ENCODE results near the gene MROH8. TPM values are rescaled to one million over a fixed set of nuclear protein-coding genes. Genes with fewer than 3 reads are reported as not detected.

The MROH8 gene
- polyA plus RNA-seq, 1 of the 3 experiments (the other 2 are of a cell fraction): 3.5 TPM

- ChIA-PET CTCF (interaction anchor here (0.8 to 2.4 kb wide), 8 partner anchors 9 to 69 kb away, joined by 3 to 7 read pairs (median 4); partner anchors contain the start of gene MANBAL), POLR2A (interaction anchor here (1.0 kb wide), 1 partner anchor 9 kb away, joined by 3 read pairs; no protein-coding TSS in a partner anchor)
- DNase-seq: peak; percentile 16
- no peak overlapping the region for H2AFZ ChIP-seq (ENCODE audit: low read depth)
- peaks cover 19% of the 10 kb centered on the region; the same call in 1 of the 2 replicates for H3K79me2 ChIP-seq (ENCODE audit: insufficient read depth)
- H3F3A ChIP-seq (replicated peaks; ENCODE audit: insufficient read depth): no peaks in the 10 kb centered on the region
- H3K4me2 ChIP-seq: no peak overlapping the region
- H3K9me2 ChIP-seq: no peaks in the 10 kb centered on the region
- H3K36me3 ChIP-seq (replicated peaks in 1 of 2; ENCODE audit: control insufficient read depth in 1 of 2, insufficient read depth in 2 of 2, low read length in 1 of 2): peaks cover 51 to 55% of the 10 kb centered on the region in 2 experiments
- no peaks in the 10 kb centered on the region for H4K20me1 ChIP-seq (ENCODE audit: insufficient read depth)
- H3K4me3 ChIP-seq (ENCODE audit: low read depth in 2 of 2, low read length in 1 of 2): no peak overlapping the region
- peaks cover 0 to 33% of the 10 kb centered on the region in 2 experiments; a peak in 2 of 4 replicates for H3K4me1 ChIP-seq (ENCODE audit: control insufficient read depth in 1 of 2, insufficient read depth in 2 of 2, low read depth in 1 of 2, low read length in 1 of 2)
- peak overlapping the region in 1 of 2 experiments; percentile 90; a peak in 2 of 4 replicates for H3K27ac ChIP-seq (ENCODE audit: low read depth in 2 of 2, low read length in 1 of 2)
- 89% methylated on average over 3 of the region's 3 CpGs for WGBS (ENCODE audit: low lambda C conversion rate)
- no peaks in the 10 kb centered on the region for H3K27me3 ChIP-seq (ENCODE audit: insufficient read depth)
- no peak overlapping the region for H3K9ac ChIP-seq
- no peaks in the 10 kb centered on the region for H3K9me3 ChIP-seq
- TF ChIP-seq EZH2phosphoT487 (IDR thresholded peaks at IDR 0.05; ENCODE audit: borderline replicate concordance, low read depth): no peak
- TF ChIP-seq MAX (IDR thresholded peaks at IDR 0.05; ENCODE audit: low read depth): no peak
- TF ChIP-seq, protein P1, sequence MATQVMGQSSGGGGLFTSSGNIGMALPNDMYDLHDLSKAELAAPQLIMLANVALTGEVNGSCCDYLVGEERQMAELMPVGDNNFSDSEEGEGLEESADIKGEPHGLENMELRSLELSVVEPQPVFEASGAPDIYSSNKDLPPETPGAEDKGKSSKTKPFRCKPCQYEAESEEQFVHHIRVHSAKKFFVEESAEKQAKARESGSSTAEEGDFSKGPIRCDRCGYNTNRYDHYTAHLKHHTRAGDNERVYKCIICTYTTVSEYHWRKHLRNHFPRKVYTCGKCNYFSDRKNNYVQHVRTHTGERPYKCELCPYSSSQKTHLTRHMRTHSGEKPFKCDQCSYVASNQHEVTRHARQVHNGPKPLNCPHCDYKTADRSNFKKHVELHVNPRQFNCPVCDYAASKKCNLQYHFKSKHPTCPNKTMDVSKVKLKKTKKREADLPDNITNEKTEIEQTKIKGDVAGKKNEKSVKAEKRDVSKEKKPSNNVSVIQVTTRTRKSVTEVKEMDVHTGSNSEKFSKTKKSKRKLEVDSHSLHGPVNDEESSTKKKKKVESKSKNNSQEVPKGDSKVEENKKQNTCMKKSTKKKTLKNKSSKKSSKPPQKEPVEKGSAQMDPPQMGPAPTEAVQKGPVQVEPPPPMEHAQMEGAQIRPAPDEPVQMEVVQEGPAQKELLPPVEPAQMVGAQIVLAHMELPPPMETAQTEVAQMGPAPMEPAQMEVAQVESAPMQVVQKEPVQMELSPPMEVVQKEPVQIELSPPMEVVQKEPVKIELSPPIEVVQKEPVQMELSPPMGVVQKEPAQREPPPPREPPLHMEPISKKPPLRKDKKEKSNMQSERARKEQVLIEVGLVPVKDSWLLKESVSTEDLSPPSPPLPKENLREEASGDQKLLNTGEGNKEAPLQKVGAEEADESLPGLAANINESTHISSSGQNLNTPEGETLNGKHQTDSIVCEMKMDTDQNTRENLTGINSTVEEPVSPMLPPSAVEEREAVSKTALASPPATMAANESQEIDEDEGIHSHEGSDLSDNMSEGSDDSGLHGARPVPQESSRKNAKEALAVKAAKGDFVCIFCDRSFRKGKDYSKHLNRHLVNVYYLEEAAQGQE (IDR thresholded peaks at IDR 0.05; ENCODE audit: low read depth, low read length): no peak
- no peak for TF ChIP-seq FOSL2 (IDR thresholded peaks at IDR 0.05; ENCODE audit: borderline replicate concordance, low read depth)
- TF ChIP-seq RCOR1 (IDR thresholded peaks at IDR 0.05; ENCODE audit: low read length): no peak
- TF ChIP-seq RXRA (IDR thresholded peaks at IDR 0.05; ENCODE audit: borderline replicate concordance, low read depth): no peak
- TF ChIP-seq NRF1 (IDR thresholded peaks at IDR 0.05; ENCODE audit: low read depth, low read length): no peak
- no peak for TF ChIP-seq GABPA (IDR thresholded peaks at IDR 0.05; ENCODE audit: low read depth)
- TF ChIP-seq GATA2 (CRISPR knock-in tag; IDR thresholded peaks at IDR 0.05): no peak
Observed at GRCh38 chr20:37220731-37221130, 41.4 kb upstream of the MROH8 start.

DNA sequence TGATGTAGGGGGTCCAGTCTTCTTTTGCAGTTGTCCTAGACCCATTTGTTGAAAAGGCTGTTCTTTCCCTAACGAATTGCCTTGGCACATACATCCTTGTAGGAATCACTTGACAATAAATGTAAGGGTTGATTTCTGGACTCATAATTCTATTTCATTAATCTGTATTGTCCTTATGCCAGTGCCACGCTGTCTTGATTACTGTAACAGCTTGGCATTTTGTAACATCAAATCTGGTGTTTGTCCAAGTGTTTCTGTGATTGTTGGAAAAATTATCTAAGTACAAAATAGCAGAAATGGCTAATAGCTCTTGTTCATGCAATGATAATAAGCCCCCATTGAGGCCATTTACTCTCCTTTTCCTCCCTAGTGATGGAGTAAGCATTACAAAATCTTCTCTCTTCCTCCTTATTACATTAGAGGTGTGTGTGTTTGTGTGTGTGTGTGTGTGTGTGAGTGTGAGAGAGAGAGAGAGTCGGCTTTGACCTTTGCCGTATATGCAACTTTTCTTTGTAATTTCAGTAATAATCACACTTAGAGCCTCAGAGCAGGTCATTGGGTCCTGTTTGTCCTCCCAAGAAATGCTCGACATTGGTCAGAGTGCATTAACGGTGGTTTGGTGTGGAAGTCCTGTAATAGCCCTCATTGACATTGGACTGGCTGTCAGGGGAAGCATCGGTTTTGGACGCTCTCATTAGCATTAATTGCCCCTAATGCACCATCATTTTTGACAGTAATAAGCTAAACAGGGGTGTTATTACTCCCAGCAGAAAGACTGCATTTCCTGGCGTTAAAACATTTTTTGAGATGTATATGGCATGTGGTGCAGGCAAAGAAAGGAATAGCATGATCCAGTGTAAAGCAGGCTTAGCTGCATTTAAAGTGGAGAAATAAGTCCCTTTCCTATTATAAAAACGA is 40.7 kb upstream of the MROH8 start:
- peaks cover 0 to 26% of the 10 kb centered on the region in 2 experiments; a peak in 2 of 4 replicates for H3K4me1 ChIP-seq (ENCODE audit: control insufficient read depth in 1 of 2, insufficient read depth in 2 of 2, low read depth in 1 of 2, low read length in 1 of 2)
- POLR2A ChIA-PET: interaction anchor here (1.0 kb wide), 1 partner anchor 9 kb away, joined by 3 read pairs; no protein-coding TSS in a partner anchor
- H3F3A ChIP-seq (replicated peaks; ENCODE audit: insufficient read depth): peaks cover 4% of the 10 kb centered on the region
- no peak overlapping the region for H3K4me2 ChIP-seq
- H3K27me3 ChIP-seq (ENCODE audit: insufficient read depth): no peaks in the 10 kb centered on the region
- H4K20me1 ChIP-seq (ENCODE audit: insufficient read depth): no peaks in the 10 kb centered on the region
- H3K4me3 ChIP-seq (ENCODE audit: low read depth in 2 of 2, low read length in 1 of 2): no peak overlapping the region
- no peak overlapping the region for H2AFZ ChIP-seq (ENCODE audit: low read depth)
- peaks cover 51 to 53% of the 10 kb centered on the region in 2 experiments for H3K36me3 ChIP-seq (replicated peaks in 1 of 2; ENCODE audit: control insufficient read depth in 1 of 2, insufficient read depth in 2 of 2, low read length in 1 of 2)
- CTCF ChIA-PET: interaction anchor here (0.8 to 2.4 kb wide), 6 partner anchors 9 to 69 kb away, joined by 3 to 7 read pairs (median 5); partner anchors contain the start of gene MANBAL
- no peaks in the 10 kb centered on the region for H3K9me2 ChIP-seq
- DNase-seq: peak; percentile 38
- peak overlapping the region in 1 of 2 experiments; percentile 90; a peak in 2 of 4 replicates for H3K27ac ChIP-seq (ENCODE audit: low read depth in 2 of 2, low read length in 1 of 2)
- H3K9me3 ChIP-seq: no peaks in the 10 kb centered on the region
- peaks cover 19% of the 10 kb centered on the region; the same call in 1 of the 2 replicates for H3K79me2 ChIP-seq (ENCODE audit: insufficient read depth)
- H3K9ac ChIP-seq: no peak overlapping the region
- WGBS (ENCODE audit: low lambda C conversion rate): 72% methylated on average over 10 of the region's 10 CpGs
- TF ChIP-seq FOSL2 (IDR thresholded peaks at IDR 0.05; ENCODE audit: borderline replicate concordance, low read depth) (no peak), MXI1 (IDR thresholded peaks at IDR 0.05; ENCODE audit: low read depth, low read length) (no peak), POLR2AphosphoS5 (IDR thresholded peaks at IDR 0.05; ENCODE audit: low read depth, low read length) (no peak), RAD21 (IDR thresholded peaks at IDR 0.05; ENCODE audit: low read length) (no peak), FOXM1 (IDR thresholded peaks at IDR 0.05; ENCODE audit: low read depth) (no peak), YY1 (IDR thresholded peaks at IDR 0.05; ENCODE audit: low read depth) (no peak), TEAD4 (IDR thresholded peaks at IDR 0.05; ENCODE audit: borderline replicate concordance, insufficient read depth) (no peak), RCOR1 (IDR thresholded peaks at IDR 0.05; ENCODE audit: low read length) (no peak), GABPA (IDR thresholded peaks at IDR 0.05; ENCODE audit: low read depth) (no peak)
- TF ChIP-seq, protein P2, sequence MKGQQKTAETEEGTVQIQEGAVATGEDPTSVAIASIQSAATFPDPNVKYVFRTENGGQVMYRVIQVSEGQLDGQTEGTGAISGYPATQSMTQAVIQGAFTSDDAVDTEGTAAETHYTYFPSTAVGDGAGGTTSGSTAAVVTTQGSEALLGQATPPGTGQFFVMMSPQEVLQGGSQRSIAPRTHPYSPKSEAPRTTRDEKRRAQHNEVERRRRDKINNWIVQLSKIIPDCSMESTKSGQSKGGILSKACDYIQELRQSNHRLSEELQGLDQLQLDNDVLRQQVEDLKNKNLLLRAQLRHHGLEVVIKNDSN (IDR thresholded peaks at IDR 0.05; ENCODE audit: borderline replicate concordance, low read depth): no peak
- TF ChIP-seq, protein P1 (IDR thresholded peaks at IDR 0.05; ENCODE audit: low read depth, low read length): no peak
